Amniotic stem cell (primary cell): ENCODE results near the gene SLC15A2.
"Not testable (repeated sequence)": the region's sequence is repeated elsewhere in the genome, so short reads cannot be mapped to it uniquely, and the experiment has no call there.

Experiments
- DNase-seq: peaks from one replicate; lab custom pipeline; 2025; lab: John Stamatoyannopoulos, UW

SLC15A2 gene

DNA sequence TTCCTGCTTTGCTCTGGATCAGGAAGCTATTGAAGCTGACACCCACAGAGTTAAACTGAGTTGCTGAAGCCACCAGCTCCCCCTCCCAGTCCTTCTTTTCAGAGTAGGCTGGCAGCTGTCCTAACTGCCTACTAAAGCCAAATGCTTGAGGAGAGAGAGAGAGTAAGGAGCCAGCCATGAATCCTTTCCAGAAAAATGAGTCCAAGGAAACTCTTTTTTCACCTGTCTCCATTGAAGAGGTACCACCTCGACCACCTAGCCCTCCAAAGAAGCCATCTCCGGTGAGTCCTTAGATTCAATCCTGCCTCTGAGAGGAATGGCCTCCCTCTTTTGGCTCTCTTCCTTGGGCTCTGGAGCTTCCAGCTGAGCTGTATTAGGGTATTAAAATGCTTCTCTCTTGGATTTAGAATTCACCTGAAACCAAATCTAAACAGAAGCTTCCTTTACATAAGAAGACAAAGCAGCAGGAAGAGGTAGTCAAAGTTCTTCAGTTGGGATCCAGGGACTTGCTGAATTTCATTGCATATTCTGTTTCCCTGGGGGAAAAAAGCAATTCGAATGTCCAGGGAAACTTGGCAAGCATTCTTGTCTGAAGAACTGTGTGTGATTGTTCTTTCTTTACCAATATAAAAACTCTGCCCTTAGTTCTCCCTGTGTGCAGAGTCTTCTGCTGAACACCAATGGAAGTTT is at the start of gene SLC15A2:
TSS of gene SLC15A2 (plus strand) at position 101 of the 690 bp plus-strand sequence. CDS start at position 177, 76 bp downstream.
- DNase-seq, result no peak

- no peak for DNase-seq
Measured at GRCh38 chr3:121844892-121845291, 49.3 kb upstream of the SLC15A2 start.

- DNase-seq, result no peak
Measured at GRCh38 chr3:121852256-121852655, 41.9 kb upstream of the SLC15A2 start.

DNA sequence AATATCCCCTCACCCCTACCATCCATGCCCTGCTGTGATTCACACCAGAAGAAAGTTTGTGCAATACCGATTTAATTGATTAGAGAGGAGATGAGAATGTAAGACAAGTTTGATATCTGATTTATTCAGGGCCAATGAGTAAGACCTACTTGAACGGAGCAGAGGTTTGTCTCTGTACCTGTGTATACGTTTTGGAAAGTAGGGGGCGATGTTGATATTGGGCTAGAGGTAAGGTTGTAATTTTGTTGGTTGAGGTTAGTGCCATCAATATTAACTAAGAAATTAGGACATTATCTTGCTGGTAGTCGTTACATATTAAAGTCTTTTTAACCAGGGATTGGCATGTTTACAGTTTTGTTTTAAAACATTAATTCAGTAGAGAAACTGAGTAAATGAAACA is 38.6 kb upstream of the SLC15A2 start:
- no peak for DNase-seq

DNA sequence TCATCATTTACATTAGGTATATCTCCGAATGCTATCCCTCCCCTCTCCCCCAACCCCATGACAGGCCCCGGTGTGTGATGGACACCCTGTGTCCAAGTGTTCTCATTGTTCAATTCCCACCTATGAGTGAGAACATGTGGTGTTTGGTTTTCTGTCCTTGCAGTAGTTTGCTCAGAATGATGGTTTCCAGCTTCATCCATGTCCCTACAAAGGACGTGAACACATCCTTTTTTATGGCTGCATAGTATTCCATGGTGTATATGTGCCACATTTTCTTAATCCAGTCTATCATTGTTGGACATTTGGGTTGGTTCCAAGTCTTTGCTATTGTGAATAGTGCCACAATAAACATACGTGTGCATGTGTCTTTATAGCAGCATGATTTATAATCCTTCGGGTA is 36.4 kb upstream of the SLC15A2 start:
- DNase-seq, result not testable (repeated sequence)

- not testable (repeated sequence) for DNase-seq
Measured at GRCh38 chr3:121863247-121863646, 31.0 kb upstream of the SLC15A2 start.

GRCh38 chr3:121863801-121864200 is 30.4 kb upstream of the SLC15A2 start:
- DNase-seq, result no peak

- no peak for DNase-seq
Measured at GRCh38 chr3:121869736-121870135, 24.5 kb upstream of the SLC15A2 start.

GRCh38 chr3:121870717-121871116 is 23.5 kb upstream of the SLC15A2 start:
- no peak for DNase-seq

GRCh38 chr3:121871430-121871829 is 22.8 kb upstream of the SLC15A2 start:
- DNase-seq, result no peak

- DNase-seq, result no peak
Measured at GRCh38 chr3:121878411-121878810, 15.8 kb upstream of the SLC15A2 start.

DNA sequence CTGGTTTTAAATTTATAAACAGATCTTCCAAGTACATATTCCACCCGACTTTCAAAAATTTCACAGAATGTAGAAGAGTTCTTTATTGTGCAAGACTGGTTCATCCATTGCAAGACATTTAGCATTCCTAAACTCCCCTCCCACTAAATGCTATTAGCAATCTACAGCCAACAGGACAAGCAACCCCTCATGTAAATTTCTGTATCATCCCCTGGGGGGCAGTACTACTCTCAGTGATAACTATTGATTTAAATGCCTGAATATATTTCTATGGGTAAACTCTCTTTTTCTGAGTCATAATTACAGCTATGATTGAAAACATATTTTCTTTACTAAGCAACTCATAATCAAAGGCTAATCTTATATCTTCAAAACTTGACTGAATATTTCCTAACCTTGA is 10.7 kb upstream of the SLC15A2 start:
- no peak for DNase-seq

GRCh38 chr3:121885386-121885785 is 8.8 kb upstream of the SLC15A2 start:
- no peak for DNase-seq

DNA sequence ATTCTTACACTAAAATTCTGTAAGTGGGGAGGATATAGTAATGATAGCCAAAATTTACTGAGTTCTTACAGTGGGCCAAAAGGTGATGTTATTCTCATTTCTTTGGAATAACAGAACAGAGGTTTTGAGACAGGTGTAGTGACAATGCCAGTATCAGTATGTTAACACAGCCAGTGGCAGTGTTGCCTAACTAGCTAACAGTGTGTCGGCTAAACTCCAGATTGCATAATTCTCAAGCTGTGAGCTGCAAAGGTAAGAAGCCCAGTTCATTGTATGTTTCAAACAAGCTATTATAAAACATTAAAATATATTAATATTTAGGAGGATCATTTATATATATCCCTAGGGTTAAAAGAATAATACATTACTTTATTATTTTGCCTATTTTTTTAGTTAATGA is 920 bp downstream of the SLC15A2 start:
- no peak for DNase-seq

DNA sequence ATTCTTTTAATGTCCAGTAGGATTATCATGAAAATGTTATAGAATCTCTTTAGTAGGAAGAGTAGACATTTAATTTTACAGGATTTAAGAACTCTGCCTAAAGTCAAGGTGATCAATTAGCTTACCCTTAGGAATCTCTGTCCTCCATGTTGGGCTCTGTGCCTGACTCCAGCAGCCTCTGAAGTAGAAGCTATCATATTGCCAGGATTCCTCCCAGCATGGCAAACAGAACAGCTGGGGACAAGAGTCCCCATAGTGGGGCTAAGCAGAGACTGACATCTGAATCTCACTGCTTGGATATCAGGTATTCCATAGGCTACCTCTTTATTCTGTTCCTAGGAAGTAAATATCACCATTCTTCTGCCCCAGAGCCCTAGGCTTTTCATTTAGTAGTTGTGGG is 1.5 kb downstream of the SLC15A2 start:
- no peak for DNase-seq

DNA sequence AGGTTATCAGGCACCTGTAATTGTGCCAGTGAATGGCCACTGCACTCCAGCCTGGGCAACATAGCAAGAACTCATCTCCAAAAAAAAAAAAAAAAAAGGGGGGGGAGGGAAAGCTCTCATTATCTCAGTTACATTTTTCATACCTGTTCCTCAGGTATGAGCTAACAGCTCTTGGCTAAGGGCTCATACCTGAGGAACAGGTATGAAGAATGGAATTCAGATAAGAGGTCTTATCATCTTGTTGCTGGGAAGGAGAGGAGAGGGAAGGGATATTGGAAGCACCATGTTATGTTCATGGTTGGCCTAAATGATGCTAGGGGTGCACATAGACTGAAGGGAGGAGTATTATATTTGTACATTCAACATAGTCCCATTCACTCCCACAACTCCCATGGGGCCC is 2.6 kb downstream of the SLC15A2 start:
- DNase-seq, result no peak

- no peak for DNase-seq
Measured at GRCh38 chr3:121897296-121897695, 3.1 kb downstream of the SLC15A2 start.

DNA sequence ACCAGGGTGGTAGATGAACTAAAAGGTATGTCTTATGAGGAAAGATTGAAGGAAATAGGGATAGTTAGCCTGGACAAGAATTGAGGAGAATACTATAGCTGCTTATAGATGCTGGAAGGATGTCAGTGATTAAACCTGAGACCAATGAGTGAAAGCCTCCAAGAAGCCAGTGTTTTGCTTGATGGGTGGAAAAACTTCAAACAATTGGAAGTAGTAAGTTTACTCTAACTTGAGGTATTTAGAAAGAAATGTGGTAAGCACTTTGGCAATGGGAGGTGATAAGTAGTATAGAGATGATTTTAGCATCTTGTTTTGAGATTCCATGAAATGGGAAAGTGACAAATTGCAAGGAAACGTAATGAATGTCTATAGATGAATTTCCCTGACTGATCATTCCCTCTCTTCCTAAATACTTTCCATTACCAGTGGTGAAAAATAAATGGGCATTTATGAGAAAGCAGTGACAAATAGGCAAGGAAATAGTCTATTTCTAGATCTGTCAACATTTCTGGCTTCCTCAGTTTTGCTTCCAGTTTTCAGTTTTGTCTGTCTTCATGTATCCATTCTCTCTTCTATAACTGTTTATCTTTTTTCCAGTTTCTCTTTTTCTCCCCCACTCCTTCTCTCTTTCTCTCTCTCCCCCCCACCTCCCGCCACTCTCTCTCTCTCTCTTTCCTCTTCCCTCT is 19.2 kb downstream of the SLC15A2 start:
- DNase-seq, result no peak

- no peak for DNase-seq
Measured at GRCh38 chr3:121914081-121914998, 20.1 kb downstream of the SLC15A2 start.

DNA sequence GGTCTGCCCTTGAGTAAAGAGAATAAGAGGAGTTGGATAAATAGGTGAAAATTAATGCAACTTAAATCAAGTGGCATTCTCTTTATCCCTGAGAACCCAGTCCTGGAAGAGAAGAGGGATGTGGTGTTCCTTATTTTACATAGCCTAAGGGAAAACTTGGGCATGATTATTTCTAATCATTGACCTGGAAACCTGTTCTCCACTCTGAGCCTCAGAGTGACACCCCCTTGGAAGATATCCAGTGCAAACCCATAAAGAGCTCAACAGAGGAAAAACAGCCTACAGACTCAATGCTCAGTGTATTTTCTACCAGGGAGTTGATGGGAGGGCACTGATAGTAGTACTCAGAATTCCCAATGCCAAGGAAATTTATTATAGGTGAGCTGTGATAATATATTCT is 22.0 kb downstream of the SLC15A2 start:
- no peak for DNase-seq

DNA sequence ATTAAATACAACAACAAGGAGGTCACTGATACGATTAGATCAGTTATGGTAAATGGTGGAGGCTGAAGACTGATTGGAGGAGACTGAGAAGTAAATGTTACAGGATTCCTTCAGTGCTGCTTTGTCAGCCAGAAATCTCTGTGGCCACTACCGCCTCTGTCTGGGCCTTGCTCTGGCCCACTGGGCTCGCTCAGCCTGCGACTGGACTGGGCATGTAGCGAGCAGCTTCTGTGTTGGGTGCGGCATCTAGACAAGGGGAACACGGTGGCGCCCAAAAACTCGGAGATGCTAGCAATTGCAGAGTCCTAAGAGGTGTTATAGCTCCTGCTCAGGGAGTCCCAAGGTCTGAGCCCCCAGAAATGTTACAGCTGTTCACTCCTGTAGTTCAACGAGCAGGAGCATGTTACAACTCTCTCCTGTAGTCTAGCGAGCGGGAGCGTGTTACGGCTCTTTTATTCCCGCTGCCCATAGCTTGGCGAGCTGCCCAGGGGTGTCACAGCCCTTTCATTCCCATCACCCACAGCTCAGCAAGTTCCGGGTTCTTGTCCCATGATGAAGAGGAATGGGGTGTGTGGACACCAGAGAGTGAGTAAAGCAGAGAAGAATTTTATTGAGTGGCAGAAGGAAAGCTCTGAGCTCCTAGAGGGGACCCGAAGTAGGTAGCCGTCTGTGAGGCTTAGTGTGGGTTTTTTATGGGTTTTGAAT is 24.7 kb downstream of the SLC15A2 start:
- DNase-seq, result no peak

GRCh38 chr3:121924734-121925133 is 30.5 kb downstream of the SLC15A2 start:
- no peak for DNase-seq
